BE2C (cell line): Measurements from ENCODE around the gene MRPS27.

Experiments
- DNase-seq: peaks from one replicate; pipeline ENCODE4 v3.0.0-alpha.2; 2020
- H3K27me3 ChIP-seq: fragments of 250-450 bp; sonication (Bioruptor Pico); 2 replicates; pipeline ENCODE4 v1.5.1; 2020; ENCODE audit warnings: mild to moderate bottlenecking
- H3K36me3 ChIP-seq: fragments of 250-450 bp; sonication (Bioruptor Pico); 2 replicates; pipeline ENCODE4 v1.5.1; 2020; ENCODE audit warnings: mild to moderate bottlenecking
- H3K4me1 ChIP-seq: fragments of 250-450 bp; sonication (Bioruptor Pico); 2 replicates; pipeline ENCODE4 v1.5.1; 2020
- H3K4me3 ChIP-seq: 2 replicates; pipeline ENCODE4 v1.5.1; 2011; ENCODE audit warnings: low read depth, low read length
- H3K9me3 ChIP-seq: fragments of 250-450 bp; sonication (Bioruptor Pico); 2 replicates; pipeline ENCODE4 v1.5.1; 2020
- CTCF ChIP-seq: IDR thresholded peaks from 2 replicates; pipeline ENCODE4 v1.5.1; 2012; ENCODE audit warnings: mild to moderate bottlenecking, low read depth, low read length

MRPS27 gene

GRCh38 chr5:72191404-72191803 is 128.6 kb downstream of the MRPS27 start:
- Histone ChIP-seq H3K4me1 (peaks cover 24% of the 10 kb centered on the region), H3K27me3 (no peaks in the 10 kb centered on the region), H3K4me3 (no peak overlapping the region), H3K9me3 (no peaks in the 10 kb centered on the region), H3K36me3 (peaks cover 90% of the 10 kb centered on the region)
- DNase-seq: no peak
- TF ChIP-seq CTCF: no peak

- DNase-seq: no peak
- Histone ChIP-seq H3K27me3 (no peaks in the 10 kb centered on the region), H3K9me3 (no peaks in the 10 kb centered on the region), H3K4me1 (peaks cover 24% of the 10 kb centered on the region), H3K36me3 (peaks cover 87% of the 10 kb centered on the region), H3K4me3 (no peak overlapping the region)
- no peak for TF ChIP-seq CTCF
Measured at GRCh38 chr5:72189146-72189545, 130.9 kb downstream of the MRPS27 start.

GRCh38 chr5:72188166-72188565 is 131.9 kb downstream of the MRPS27 start:
- Histone ChIP-seq H3K36me3 (peaks cover 88% of the 10 kb centered on the region), H3K9me3 (no peaks in the 10 kb centered on the region), H3K4me1 (peaks cover 24% of the 10 kb centered on the region), H3K27me3 (no peaks in the 10 kb centered on the region), H3K4me3 (no peak overlapping the region)
- no peak for DNase-seq
- no peak for TF ChIP-seq CTCF

GRCh38 chr5:72187388-72188075 is 132.5 kb downstream of the MRPS27 start:
- H3K4me1 ChIP-seq: peaks cover 24% of the 10 kb centered on the region
- no peaks in the 10 kb centered on the region for H3K27me3 ChIP-seq
- no peak overlapping the region for H3K4me3 ChIP-seq
- no peak for DNase-seq
- no peak for TF ChIP-seq CTCF
- no peaks in the 10 kb centered on the region for H3K9me3 ChIP-seq
- H3K36me3 ChIP-seq: peaks cover 91% of the 10 kb centered on the region

- Histone ChIP-seq H3K9me3 (no peaks in the 10 kb centered on the region), H3K4me1 (peaks cover 9% of the 10 kb centered on the region), H3K4me3 (no peak overlapping the region), H3K27me3 (no peaks in the 10 kb centered on the region), H3K36me3 (peaks cover 85% of the 10 kb centered on the region)
- no peak for TF ChIP-seq CTCF
- no peak for DNase-seq
Measured at GRCh38 chr5:72185496-72186329, 134.3 kb downstream of the MRPS27 start.

GRCh38 chr5:72184408-72184807 is 135.6 kb downstream of the MRPS27 start:
- no peak for DNase-seq
- H3K27me3 ChIP-seq: no peaks in the 10 kb centered on the region
- H3K9me3 ChIP-seq: no peaks in the 10 kb centered on the region
- no peak for TF ChIP-seq CTCF
- no peak overlapping the region for H3K4me3 ChIP-seq
- no peaks in the 10 kb centered on the region; the same call in 1 of the 2 replicates for H3K4me1 ChIP-seq
- peaks cover 84% of the 10 kb centered on the region for H3K36me3 ChIP-seq
